Measurements from ENCODE around the gene BACE1.
"Not testable (repeated sequence)": the region's sequence is repeated elsewhere in the genome, so short reads cannot be mapped to it uniquely, and the experiment has no call there.

Gene BACE1

DNA sequence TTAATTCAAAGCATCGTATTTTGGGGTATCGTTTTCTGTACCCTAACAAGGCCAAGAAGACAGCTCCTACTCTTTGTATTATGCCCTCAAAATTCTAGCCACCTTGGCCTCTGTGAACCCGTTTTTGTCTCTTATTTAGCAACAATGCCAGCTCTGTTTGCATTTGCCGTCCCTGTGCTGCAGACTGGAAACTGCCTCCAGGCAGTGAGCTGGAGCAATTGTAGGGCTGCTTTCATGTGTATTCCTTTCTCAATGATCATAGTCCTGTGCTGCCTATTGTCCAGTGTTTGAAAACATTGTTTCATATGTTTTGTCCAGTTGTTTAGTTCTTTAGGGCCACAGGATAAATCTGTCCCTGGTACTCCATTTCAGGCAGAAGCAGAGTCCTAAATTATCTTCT lies 44.8 kb downstream of the BACE1 start:
- ChIA-PET POLR2A (no interaction called here), CTCF (interaction anchor here (0.9 to 1.4 kb wide), 3 partner anchors 9 to 32 kb away, joined by 3 to 4 read pairs (median 4); no protein-coding TSS in a partner anchor)
- DNase-seq (ENCODE audit: low read depth, low spot score): no peak
- no peak overlapping the region for H3K4me3 ChIP-seq (ENCODE audit: low read depth, low read length)
- TF ChIP-seq, protein P1, sequence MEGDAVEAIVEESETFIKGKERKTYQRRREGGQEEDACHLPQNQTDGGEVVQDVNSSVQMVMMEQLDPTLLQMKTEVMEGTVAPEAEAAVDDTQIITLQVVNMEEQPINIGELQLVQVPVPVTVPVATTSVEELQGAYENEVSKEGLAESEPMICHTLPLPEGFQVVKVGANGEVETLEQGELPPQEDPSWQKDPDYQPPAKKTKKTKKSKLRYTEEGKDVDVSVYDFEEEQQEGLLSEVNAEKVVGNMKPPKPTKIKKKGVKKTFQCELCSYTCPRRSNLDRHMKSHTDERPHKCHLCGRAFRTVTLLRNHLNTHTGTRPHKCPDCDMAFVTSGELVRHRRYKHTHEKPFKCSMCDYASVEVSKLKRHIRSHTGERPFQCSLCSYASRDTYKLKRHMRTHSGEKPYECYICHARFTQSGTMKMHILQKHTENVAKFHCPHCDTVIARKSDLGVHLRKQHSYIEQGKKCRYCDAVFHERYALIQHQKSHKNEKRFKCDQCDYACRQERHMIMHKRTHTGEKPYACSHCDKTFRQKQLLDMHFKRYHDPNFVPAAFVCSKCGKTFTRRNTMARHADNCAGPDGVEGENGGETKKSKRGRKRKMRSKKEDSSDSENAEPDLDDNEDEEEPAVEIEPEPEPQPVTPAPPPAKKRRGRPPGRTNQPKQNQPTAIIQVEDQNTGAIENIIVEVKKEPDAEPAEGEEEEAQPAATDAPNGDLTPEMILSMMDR (IDR thresholded peaks at IDR 0.05; ENCODE audit: insufficient read depth, low read length, missing control alignments): no peak

DNA sequence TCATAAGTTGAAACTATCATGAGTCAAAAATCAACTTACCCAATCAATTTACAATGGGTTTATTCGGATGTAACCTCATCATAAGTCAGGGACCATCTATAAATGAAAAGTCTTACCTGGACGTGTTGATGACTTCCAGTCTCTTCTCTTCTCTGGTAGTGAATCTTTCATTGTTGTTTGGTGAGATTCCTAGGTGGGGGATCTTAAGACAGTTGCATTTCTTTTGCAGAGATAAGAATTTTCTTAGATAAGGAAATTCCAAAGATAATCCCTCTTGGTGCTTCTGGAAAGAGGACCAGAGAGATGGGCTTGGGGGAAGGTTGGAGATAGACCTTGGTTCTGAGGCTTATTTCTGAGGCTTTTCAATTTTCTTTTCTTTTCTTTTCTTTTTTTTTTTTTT lies 46.2 kb downstream of the BACE1 start:
- POLR2A ChIA-PET: no interaction called here
- H3K4me3 ChIP-seq (ENCODE audit: low read depth, low read length): no peak overlapping the region
- DNase-seq (ENCODE audit: low read depth, low spot score): no peak
- TF ChIP-seq, protein P1 (IDR thresholded peaks at IDR 0.05; ENCODE audit: insufficient read depth, low read length, missing control alignments): no peak
- CTCF ChIA-PET: no interaction called here

DNA sequence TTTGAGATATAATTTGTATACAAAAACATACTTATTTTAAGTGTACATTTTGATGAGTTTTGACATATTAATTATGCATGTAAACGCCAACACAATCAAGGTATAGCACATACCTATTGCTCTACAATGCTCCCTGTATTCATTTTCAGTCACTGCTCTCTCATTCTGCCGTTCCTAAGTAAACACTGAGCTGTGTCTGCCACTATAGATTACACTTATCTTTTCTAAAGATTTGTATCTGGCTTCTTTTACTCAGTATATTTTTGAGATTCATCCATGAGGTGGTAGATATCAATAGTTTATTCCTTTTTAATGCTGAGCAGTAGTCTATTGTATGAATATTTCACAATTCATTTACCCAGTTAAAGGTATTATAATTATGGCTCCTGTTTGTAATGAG lies 50.3 kb downstream of the BACE1 start:
- POLR2A ChIA-PET: no interaction called here
- DNase-seq (ENCODE audit: low read depth, low spot score): no peak
- TF ChIP-seq, protein P1 (IDR thresholded peaks at IDR 0.05; ENCODE audit: insufficient read depth, low read length, missing control alignments): no peak

DNA sequence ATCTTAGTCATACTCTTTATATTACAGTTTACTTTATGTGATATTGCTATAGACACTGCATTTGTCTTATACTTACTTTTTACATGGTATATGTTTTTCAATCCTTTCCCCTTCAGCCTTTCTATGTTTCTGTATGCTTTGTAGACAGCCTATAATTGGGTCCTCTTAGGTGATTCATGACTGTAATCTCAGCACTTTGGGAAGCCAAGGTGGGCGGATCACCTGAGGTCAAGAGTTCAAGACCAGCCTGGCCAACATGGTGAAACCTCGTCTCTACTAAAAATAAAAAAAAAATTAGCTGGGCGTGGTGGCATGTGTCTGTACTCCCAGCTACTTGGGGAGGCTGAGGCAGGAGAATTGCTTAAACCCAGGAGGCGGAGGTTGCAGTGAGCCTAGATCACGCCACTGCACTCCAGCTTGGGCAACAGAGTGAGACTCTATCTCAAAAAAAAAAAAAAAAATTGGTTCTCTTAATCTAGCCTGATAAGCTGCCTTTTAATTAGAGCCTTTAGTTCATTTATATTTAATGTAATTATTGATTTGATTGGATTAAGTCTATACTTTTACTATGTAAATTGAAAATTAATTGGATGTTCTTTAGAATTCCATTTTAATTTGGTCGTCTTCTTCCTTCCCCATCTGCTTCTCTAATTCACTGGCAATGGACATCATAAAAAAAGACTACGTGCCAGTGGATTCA lies 51.3 kb downstream of the BACE1 start:
- POLR2A ChIA-PET; CTCF ChIA-PET; DNase-seq (ENCODE audit: low read depth, low spot score); H3K4me3 ChIP-seq (ENCODE audit: low read depth, low read length): not testable (repeated sequence)

More for the DNA sequence above, 50.3 kb downstream of the BACE1 start:
- H3K4me3 ChIP-seq (ENCODE audit: low read depth, low read length): no peak overlapping the region
- CTCF ChIA-PET: no interaction called here

DNA sequence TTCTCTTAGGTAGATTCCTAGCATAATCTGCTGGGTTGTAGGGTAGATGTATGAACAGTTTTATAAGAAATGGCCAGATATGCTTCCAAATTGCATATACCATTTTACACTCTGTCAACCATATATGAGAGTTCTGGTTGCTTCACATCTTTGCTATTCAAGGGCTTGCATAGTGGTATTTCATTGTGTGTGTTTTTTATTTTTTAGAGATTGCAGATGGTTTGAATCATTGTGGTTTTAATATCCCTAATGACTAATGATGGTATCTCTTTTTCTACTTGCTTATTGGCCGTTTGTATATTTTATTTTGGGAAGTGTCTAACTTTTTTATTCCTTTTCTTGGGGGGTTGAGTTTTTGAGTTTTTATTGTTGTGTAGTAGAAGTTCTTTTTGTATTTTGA lies 56.6 kb downstream of the BACE1 start:
- no peak for DNase-seq (ENCODE audit: low read depth, low spot score)
- ChIA-PET POLR2A (no interaction called here), CTCF (no interaction called here)
- TF ChIP-seq, protein P1 (IDR thresholded peaks at IDR 0.05; ENCODE audit: insufficient read depth, low read length, missing control alignments): no peak
- H3K4me3 ChIP-seq (ENCODE audit: low read depth, low read length): no peak overlapping the region

DNA sequence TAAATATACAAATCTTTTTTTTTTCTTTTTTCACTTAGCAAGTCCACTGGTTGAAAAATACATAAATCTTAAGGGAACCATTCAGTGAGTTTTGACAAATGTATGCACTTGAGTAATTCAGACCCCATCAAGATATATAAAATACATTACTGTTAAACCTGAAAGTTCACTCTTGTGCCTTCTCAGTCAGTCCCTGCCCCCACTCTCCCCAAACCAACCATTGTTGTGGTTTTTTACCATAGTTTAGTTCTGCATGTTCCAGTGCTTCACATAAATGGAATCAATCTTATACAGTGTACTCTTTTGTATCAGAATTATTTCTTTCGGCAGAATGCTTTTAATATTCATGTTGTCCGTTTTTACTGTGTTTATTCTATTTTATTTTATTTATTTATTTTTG lies 57.5 kb downstream of the BACE1 start:
- CTCF ChIA-PET: no interaction called here
- POLR2A ChIA-PET: no interaction called here
- TF ChIP-seq, protein P1 (IDR thresholded peaks at IDR 0.05; ENCODE audit: insufficient read depth, low read length, missing control alignments): no peak
- H3K4me3 ChIP-seq (ENCODE audit: low read depth, low read length): no peak overlapping the region
- no peak for DNase-seq (ENCODE audit: low read depth, low spot score)

DNA sequence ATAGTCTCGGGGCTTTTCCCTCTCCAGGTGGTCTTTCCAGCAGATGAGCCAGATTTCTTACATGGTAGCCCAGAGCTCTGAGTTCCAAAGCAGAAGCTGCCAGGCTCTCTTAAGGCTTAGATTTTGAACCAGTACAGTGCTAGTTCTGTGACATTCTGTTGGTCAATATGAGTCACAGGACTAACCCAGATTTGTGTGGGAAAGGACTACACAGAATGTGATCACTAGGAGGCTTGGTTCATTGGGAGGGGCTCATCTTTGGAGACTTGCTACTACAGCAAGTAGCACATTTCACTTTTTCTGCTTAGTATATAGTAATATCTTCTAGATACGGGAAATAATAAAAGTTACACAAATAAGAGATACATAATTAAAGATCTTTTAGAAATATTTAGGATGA lies 59.5 kb downstream of the BACE1 start:
- no peak for DNase-seq (ENCODE audit: low read depth, low spot score)
- no peak overlapping the region for H3K4me3 ChIP-seq (ENCODE audit: low read depth, low read length)
- TF ChIP-seq, protein P1 (IDR thresholded peaks at IDR 0.05; ENCODE audit: insufficient read depth, low read length, missing control alignments): no peak
- CTCF ChIA-PET: interaction anchor here (0.8 to 2.0 kb wide), 2 partner anchors 10 to 14 kb away, joined by 4 to 8 read pairs; no protein-coding TSS in a partner anchor
- POLR2A ChIA-PET: no interaction called here

Data from AG04449 (cell line).